Stimulated activated effector memory CD8-positive, alpha-beta T cell treated with anti-CD3 and anti-CD28 coated beads, Interleukin-12 subunit alpha, Interleukin-12 subunit beta, amount 100 ng/mL, for 72 hours (primary cell): ENCODE measurements around the gene ERAP2.

Experiments used
- ATAC-seq: fragments of 150-1000 bp; cut with Tn5 transposase; 2 replicates; pipeline ENCODE4 v1.10.0; 2021
- DNase-seq, 2 donors: peaks; one replicate each; pipeline ENCODE4 v3.0.0; 2021 to 2022; ENCODE audit warnings: low spot score in 2 of 2
- H3K27ac Mint-ChIP-seq: one replicate; pipeline ENCODE4 v1.8.0; 2022; ENCODE audit warnings: mild to moderate bottlenecking, mixed read lengths
- H3K36me3 Mint-ChIP-seq: one replicate; pipeline ENCODE4 v1.8.0; 2022; ENCODE audit warnings: mild to moderate bottlenecking, mixed read lengths
- H3K4me1 Mint-ChIP-seq: one replicate; pipeline ENCODE4 v1.8.0; 2022; ENCODE audit warnings: mixed read lengths
- H3K4me3 Mint-ChIP-seq: one replicate; pipeline ENCODE4 v1.8.0; 2022; ENCODE audit warnings: mild to moderate bottlenecking, mixed read lengths
- H3K9me3 Mint-ChIP-seq: one replicate; pipeline ENCODE4 v1.8.0; 2022; ENCODE audit warnings: mixed read lengths

Gene ERAP2

DNA sequence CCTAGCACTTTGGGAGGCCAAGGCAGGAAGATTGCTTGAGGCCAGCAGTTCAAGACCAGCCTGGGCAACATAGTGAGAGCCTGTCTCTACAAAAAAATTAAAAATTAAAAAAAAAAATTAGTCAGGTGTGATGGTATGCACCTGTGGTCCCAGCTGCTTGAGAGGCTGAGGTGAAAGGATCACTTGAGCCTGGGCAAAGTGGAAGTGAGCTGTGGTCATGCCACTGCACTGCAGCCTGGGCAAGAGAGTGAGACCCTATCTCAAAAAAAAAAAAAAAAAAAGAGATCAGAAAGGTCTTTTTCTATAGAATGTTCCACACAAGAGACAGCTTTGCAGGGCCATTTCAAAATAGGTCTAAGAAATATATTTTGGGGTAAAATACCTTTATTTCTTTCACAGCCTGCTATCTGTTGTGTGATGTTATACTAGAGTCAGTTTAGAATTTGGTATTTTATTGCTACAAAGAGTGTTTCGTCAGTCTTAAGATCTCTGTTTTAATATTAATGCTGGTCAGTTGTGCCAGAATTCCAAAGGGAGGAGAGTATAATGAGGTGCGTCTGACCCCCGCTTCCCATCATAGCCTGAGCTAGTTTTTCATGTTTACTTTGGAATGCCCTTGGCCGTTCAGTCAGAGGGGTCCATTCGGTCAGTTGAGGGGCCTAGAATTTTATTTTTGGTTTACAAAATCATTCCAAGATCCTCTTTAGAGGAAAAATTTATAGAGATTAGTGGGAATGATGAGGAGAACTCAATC, 69.0 kb downstream of the ERAP2 start:
- Mint-ChIP-seq H3K4me1 (peaks cover 61% of the 10 kb centered on the region), H3K4me3 (no peak overlapping the region)

DNA sequence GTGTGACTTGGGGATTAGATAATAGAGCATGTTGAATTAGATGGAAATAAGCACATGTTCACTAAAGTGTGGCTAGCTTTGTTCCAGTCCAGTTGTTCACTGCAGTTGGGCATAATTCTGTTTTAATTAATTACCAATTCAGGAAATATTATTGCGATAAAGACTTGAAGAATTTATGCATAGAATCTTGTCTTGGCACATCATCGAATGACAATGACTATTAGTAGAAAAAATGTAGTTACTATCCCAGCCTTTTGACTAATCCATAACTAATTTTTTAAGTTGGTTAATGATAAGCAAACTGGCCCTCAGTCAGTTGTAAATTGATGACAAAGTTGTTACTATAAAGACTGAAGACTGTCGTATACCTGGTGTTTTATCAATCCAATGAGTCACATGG, 70.1 kb downstream of the ERAP2 start:
- Mint-ChIP-seq H3K36me3 (peaks cover 5% of the 10 kb centered on the region), H3K9me3 (no peaks in the 10 kb centered on the region), H3K27ac (peak overlapping the region; percentile 3), H3K4me3 (no peak overlapping the region), H3K4me1 (peaks cover 53% of the 10 kb centered on the region)
- ATAC-seq (no peak), DNase-seq (no peak)

More for the DNA sequence above, 69.0 kb downstream of the ERAP2 start:
- DNase-seq (no peak), ATAC-seq (no peak)
- Mint-ChIP-seq H3K9me3 (no peaks in the 10 kb centered on the region), H3K36me3 (peaks cover 9% of the 10 kb centered on the region), H3K27ac (no peak overlapping the region)

DNA sequence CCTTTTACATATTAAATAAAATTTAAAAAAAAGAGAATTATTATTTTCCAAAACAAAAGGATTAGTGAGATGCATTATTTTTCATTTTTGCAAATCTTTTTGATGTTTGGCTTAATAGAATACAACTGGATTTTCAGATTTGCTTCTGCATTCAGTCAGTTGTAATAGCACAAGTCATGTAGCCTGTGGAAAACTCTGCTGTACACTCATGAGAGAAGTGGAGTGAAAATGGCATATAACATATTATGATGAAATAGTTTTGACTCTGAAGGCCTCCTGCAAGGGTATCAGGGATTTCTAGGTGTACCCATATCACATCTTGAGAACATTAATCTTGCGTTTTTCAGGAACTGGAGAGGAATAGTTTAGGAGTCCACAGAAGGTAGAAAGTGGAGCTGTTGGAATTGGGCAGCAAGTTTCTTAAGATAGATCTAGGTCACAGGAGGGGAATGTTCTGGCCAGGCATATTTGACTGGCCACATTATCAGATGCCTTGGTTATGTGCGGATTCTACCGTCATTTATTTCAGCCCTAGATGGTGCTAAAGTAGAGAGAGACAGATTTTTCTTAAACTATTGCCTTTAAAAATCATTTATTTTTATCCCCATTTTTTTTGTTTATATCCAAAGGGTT, 75.9 kb downstream of the ERAP2 start:
- Mint-ChIP-seq H3K4me3 (no peak overlapping the region), H3K27ac (peak overlapping the region; percentile 79), H3K36me3 (peaks cover 14% of the 10 kb centered on the region)

DNA sequence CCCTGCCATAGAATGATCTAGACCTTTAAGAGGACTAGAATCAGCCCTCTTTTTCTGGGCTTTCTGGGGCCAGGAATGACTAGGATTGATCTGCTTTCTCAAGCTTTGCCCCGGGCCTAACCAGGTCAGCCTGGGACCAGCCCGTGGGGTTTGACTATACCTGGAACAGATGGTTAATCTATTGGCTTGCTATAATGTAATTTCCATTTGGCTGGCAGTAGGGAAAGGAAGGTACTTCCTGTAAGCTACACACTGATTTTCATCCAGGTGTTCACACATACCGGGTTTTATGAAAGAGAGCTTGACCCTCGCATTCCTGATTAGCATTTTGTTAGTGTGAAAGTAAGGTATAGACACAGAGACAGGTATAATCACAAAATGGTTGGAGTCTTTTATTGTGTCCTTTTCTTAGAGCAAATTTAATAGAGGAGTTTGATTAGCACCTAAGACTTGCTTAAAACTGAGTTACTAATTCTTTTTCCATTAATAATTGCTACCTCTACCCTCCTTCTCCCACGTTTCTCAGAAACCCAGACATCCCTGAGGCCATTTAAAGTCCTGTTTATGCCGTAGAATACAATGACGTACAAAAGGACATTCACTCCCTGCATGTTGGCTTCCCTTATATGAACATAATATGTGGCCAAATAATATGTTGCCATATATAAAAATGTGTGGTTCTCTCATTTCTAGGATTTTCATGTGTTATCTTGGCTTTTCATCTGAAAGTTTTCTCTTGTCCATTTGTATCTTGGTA, 76.9 kb downstream of the ERAP2 start:
- no peak overlapping the region for H3K4me3 Mint-ChIP-seq
- H3K4me1 Mint-ChIP-seq: peaks cover 59% of the 10 kb centered on the region
- DNase-seq: no peak
- no peaks in the 10 kb centered on the region for H3K9me3 Mint-ChIP-seq
- peak overlapping the region; percentile 79 for H3K27ac Mint-ChIP-seq
- no peak for ATAC-seq
- peaks cover 9% of the 10 kb centered on the region for H3K36me3 Mint-ChIP-seq

More for the DNA sequence above, 75.9 kb downstream of the ERAP2 start:
- DNase-seq (no peak), ATAC-seq (no peak)
- Mint-ChIP-seq H3K9me3 (no peaks in the 10 kb centered on the region), H3K4me1 (peaks cover 51% of the 10 kb centered on the region)

DNA sequence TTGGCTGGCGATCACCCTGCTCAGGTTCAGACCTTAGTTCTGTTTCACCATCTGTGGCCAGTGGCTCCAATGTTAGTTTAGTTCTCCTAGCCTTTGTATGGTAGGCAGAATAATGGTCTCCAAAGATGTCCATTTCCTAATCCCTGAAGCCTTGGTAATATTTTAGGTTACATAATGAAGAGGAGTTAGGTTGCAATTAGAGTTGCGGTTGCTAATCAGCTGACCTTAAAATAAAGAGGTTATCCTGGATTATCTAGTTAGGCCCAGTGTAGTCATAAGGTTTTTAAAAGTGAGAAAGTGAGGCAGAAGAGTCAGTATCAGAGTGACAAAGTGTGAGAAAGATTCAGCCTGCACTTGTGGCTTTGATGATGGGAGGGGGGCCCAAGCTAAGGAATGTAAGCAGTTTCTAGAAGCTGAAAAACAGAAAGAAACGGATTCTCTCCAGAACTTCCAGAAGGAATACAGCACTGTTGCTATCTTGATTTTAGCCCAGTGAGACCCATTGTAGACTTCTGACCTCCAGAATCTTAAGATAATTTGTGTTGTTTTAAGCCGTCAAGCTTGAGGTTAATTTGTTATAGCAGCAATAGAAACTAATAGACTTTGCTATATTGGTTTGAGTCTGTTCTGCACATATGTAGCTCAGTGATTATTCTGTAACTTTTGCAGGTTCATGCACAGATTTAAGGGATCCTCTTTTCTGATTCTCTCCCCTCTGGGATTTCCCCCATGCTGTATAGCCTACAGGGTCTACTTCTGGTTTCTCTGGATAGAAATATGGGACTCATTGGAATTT, 81.2 kb downstream of the ERAP2 start:
- peak in 1 of 2 donors; percentile 17 for DNase-seq
- Mint-ChIP-seq H3K9me3 (no peaks in the 10 kb centered on the region), H3K4me3 (peak overlapping the region; percentile 57), H3K27ac (no peak overlapping the region), H3K4me1 (peaks cover 60% of the 10 kb centered on the region), H3K36me3 (peaks cover 15% of the 10 kb centered on the region)
- peak; percentile 98 for ATAC-seq

DNA sequence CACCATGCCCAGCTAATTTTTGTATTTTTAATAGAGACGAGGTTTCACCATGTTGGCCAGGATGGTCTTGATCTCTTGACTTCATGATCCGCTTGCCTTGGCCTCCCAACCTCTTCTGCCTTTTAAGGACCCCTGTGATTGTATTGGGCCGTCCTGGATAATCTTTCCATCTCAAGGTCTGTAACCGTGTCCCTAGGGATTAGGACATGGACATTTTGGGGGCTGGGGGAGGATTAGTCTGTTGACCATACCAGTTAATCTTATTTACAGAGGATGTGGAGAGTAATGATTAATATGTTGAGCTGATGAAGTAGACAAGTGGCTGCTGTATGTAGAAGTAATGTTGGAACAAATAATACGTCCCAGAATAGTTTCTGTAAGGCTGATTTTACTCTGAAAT, 82.7 kb downstream of the ERAP2 start:
- Mint-ChIP-seq H3K36me3 (peaks cover 15% of the 10 kb centered on the region), H3K4me1 (peaks cover 60% of the 10 kb centered on the region), H3K27ac (no peak overlapping the region), H3K4me3 (peak overlapping the region; percentile 57), H3K9me3 (no peaks in the 10 kb centered on the region)
- DNase-seq (no peak), ATAC-seq (no peak)

DNA sequence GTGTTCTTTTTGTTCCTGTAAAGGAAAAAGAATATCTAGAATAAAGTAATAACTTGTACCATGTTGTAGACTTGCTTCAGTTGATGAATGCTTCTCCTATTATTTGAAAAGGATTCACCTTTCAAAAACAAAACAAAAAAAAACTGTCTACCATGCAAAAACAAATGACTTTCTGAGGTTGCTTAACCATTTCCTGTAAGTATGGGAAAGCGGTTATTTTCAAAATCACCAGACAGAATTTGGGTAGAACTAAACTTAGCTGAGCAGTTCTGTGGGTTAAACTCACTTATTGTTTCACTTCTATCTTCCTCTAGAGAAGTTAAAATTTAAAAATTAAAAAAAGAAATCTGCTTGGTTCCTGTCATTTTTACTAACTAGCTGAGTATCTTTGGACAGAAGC, 84.8 kb downstream of the ERAP2 start:
- peaks cover 15% of the 10 kb centered on the region for H3K36me3 Mint-ChIP-seq
- H3K4me3 Mint-ChIP-seq: no peak overlapping the region
- ATAC-seq (peak; percentile 59), DNase-seq (no peak)
- H3K9me3 Mint-ChIP-seq: no peaks in the 10 kb centered on the region
- no peak overlapping the region for H3K27ac Mint-ChIP-seq
- peaks cover 58% of the 10 kb centered on the region for H3K4me1 Mint-ChIP-seq

DNA sequence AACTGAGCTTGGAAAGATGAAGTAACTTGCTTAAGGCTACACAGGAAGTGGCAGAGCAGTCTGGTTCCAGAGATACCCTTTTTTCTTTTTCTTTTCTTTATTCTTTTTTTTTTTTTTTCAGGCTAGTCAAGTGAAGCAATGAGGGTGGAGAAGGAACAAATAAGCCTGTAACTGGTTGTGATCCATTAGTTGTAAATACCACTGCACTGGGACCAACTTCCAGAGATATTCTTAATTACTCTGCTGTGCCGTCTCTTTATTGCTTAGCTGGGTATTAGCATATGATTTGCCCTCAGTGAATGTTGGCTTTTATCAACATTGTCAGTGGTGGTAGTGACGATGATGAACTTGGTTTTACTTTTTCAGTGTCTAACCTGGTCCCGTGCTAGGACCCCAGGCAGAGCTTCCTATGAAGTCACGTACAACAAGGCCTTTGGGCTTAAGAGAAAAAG, 86.3 kb downstream of the ERAP2 start:
- no peaks in the 10 kb centered on the region for H3K9me3 Mint-ChIP-seq
- DNase-seq (no peak), ATAC-seq (no peak)
- peaks cover 6% of the 10 kb centered on the region for H3K36me3 Mint-ChIP-seq
- H3K27ac Mint-ChIP-seq: peak overlapping the region; percentile 14
- H3K4me3 Mint-ChIP-seq: peak overlapping the region; percentile 50
- peaks cover 45% of the 10 kb centered on the region for H3K4me1 Mint-ChIP-seq

DNA sequence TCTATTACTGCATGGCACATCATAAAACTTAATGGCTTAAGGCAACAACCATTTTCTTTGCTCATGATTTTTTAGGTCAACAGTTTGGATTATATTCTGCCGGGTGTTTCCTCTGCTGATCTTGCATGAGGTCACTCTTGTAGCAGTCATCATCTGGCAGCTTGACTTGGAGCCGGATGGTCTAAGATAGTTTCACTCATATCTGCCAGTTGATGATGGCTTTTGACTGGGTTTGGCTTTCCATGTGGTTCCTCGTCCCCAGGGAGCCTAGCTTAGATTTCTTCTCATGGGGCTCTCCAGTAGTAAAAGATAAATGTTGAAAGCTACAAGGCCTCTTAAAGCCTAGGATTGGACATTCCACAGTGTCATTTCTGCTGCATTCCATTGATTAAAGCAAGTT, 87.0 kb downstream of the ERAP2 start:
- DNase-seq: no peak
- H3K9me3 Mint-ChIP-seq: no peaks in the 10 kb centered on the region
- H3K4me1 Mint-ChIP-seq: peaks cover 45% of the 10 kb centered on the region
- H3K36me3 Mint-ChIP-seq: peaks cover 6% of the 10 kb centered on the region
- peak; percentile 93 for ATAC-seq
- peak overlapping the region; percentile 50 for H3K4me3 Mint-ChIP-seq
- no peak overlapping the region for H3K27ac Mint-ChIP-seq

DNA sequence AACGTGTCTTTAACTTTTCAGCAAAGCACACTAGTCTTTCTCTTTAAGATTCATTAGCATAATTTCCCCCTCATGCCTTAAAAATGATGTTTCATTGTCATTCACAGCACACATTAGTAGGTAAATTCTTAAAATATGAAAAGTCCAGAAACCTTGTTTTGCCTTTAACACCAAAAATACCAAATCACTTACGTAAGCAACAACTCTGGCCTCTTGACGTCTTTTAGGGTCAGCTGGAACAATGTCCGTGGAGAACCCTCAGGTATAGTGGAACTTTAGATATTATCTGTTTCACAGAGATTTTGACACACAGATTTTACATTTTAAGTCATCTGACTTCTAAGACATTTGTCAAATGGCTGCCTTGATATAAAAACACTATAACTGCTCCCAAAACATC, 90.5 kb downstream of the ERAP2 start:
- no peak for ATAC-seq

DNA sequence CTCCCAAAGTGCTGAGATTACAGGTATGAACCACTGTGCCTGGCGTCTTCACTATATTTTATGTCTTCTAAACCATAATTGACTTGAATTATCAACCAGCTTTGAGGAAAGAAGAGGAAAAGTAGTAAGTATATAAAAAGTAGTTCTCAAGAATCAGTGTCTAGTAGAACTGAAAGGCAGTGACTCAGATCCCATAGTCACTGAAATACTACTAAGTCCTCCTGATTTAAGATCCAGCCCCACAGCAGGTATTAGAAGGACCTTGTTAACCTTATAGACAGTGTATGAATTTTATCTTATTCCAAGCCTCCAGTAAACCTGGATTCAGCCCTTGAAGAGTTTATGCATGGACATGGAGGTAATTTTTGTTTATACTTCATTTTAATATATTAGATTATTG, 91.1 kb downstream of the ERAP2 start:
- peak; percentile 68 for ATAC-seq
- no peaks in the 10 kb centered on the region for H3K9me3 Mint-ChIP-seq

More for the DNA sequence above, 90.5 kb downstream of the ERAP2 start:
- Mint-ChIP-seq H3K36me3 (no peaks in the 10 kb centered on the region), H3K4me1 (peaks cover 57% of the 10 kb centered on the region), H3K27ac (no peak overlapping the region), H3K9me3 (no peaks in the 10 kb centered on the region), H3K4me3 (no peak overlapping the region)
- DNase-seq: no peak

DNA sequence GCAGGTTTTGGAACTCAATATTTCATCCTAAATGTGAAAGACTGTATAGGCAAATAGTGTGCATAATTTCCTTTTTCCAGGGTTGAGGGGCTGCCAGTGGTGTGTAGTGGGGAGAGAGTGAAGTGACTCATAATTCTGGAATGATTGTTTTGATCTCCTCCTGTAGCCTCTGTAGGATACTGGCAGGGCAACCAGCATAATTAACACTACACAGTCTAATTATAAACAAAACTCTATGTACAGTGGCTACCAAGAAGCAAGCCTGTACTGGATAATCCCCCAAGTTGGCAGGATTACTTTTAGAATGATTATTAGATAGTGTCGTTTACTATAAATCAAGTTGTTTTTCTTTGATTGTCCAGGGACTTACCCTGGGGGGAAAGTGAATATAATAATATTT, 91.8 kb downstream of the ERAP2 start:
- Mint-ChIP-seq H3K9me3 (no peaks in the 10 kb centered on the region), H3K27ac (no peak overlapping the region), H3K4me3 (no peak overlapping the region), H3K4me1 (peaks cover 57% of the 10 kb centered on the region), H3K36me3 (no peaks in the 10 kb centered on the region)
- peak; percentile 33 for ATAC-seq
- no peak for DNase-seq

More for the DNA sequence above, 91.1 kb downstream of the ERAP2 start:
- no peaks in the 10 kb centered on the region for H3K36me3 Mint-ChIP-seq
- peaks cover 57% of the 10 kb centered on the region for H3K4me1 Mint-ChIP-seq
- DNase-seq: no peak
- H3K4me3 Mint-ChIP-seq: no peak overlapping the region
- no peak overlapping the region for H3K27ac Mint-ChIP-seq

DNA sequence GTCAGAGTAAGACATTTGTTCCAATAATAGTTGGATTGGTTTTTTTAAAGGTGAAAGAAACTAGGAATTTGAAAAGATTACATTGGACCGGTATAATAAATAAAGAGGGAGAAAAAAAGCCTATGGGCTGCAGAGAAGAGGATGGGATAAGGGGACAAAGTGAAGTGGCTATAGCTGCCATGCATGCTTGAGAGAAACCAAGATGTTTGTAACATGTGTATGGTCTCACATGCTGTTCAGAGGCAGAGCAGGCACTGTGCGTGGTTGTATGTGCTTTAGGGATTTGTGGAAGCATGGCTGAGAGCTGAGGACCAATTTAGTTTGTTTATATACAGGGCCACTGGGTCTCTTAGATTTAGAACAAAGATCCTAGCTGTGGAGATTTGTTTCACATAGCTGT, 92.3 kb downstream of the ERAP2 start:
- H3K4me1 Mint-ChIP-seq: peaks cover 55% of the 10 kb centered on the region
- no peak overlapping the region for H3K27ac Mint-ChIP-seq
- H3K9me3 Mint-ChIP-seq: no peaks in the 10 kb centered on the region
- H3K4me3 Mint-ChIP-seq: no peak overlapping the region
- H3K36me3 Mint-ChIP-seq: no peaks in the 10 kb centered on the region
- ATAC-seq: no peak
- no peak for DNase-seq
